ENCODE results near the gene STARD10.

STARD10 gene

GRCh38 chr11:72779495-72780128, 14.2 kb downstream of the STARD10 start:
- no peak for DNase-seq

GRCh38 chr11:72778535-72779494, 15.0 kb downstream of the STARD10 start:
- no peak for DNase-seq

GRCh38 chr11:72777755-72778278, 16.0 kb downstream of the STARD10 start:
- no peak for DNase-seq

- no peak for DNase-seq
These were observed 16.7 kb downstream of the STARD10 start for GRCh38 chr11:72776844-72777754.

GRCh38 chr11:72776117-72776843, 17.6 kb downstream of the STARD10 start:
- DNase-seq = no peak

- DNase-seq = no peak
These were observed 18.3 kb downstream of the STARD10 start for GRCh38 chr11:72775288-72776110.

GRCh38 chr11:72774499-72774898, 19.3 kb downstream of the STARD10 start:
- no peak for DNase-seq

GRCh38 chr11:72773696-72774095, 20.2 kb downstream of the STARD10 start:
- no peak for DNase-seq

- no peak for DNase-seq
These were observed 20.6 kb downstream of the STARD10 start for GRCh38 chr11:72773291-72773690.

- DNase-seq = no peak
These were observed 21.8 kb downstream of the STARD10 start for GRCh38 chr11:72772059-72772458.

GRCh38 chr11:72771507-72771906, 22.3 kb downstream of the STARD10 start:
- no peak for DNase-seq

- no peak for DNase-seq
These were observed 23.0 kb downstream of the STARD10 start for GRCh38 chr11:72770799-72771198.

- no peak for DNase-seq
These were observed 24.2 kb downstream of the STARD10 start for GRCh38 chr11:72769680-72770079.

GRCh38 chr11:72768581-72768980, 25.3 kb downstream of the STARD10 start:
- no peak for DNase-seq

- DNase-seq = no peak
These were observed 26.4 kb downstream of the STARD10 start for GRCh38 chr11:72767203-72768062.

- DNase-seq = no peak
These were observed 27.5 kb downstream of the STARD10 start for GRCh38 chr11:72766152-72766902.

- DNase-seq = no peak
These were observed 29.3 kb downstream of the STARD10 start for GRCh38 chr11:72764503-72764902.

- DNase-seq = no peak
These were observed 30.0 kb downstream of the STARD10 start for GRCh38 chr11:72763823-72764222.

GRCh38 chr11:72762641-72763304, 31.1 kb downstream of the STARD10 start:
- DNase-seq = no peak

All from effector CD8-positive, alpha-beta T cell (primary cell).